PC-9 (cell line): ENCODE measurements around the gene ATP8B3. TPM values are rescaled to one million over a fixed set of nuclear protein-coding genes. Genes with fewer than 3 reads are reported as not detected.

Source experiments
- BruUV-seq: library from RNA; stranded (reverse); fragments of 400-500 nt; replicated peaks from 2 replicates; lab custom pipeline; 2021; lab: Mats Ljungman, UMichigan
- CTCF ChIA-PET: fragments of 300-600 bp; sonication (Branson Sonifier 250); formaldehyde crosslinking; loops from one replicate; lab custom pipeline; 2022; ENCODE audit warnings: antibody characterized with exemption; lab: Charles Lee
- POLR2A ChIA-PET: fragments of 300-600 bp; sonication (Branson Sonifier 250); formaldehyde crosslinking; loops from one replicate; lab custom pipeline; 2022; ENCODE audit warnings: antibody characterized with exemption; ENCODE audit not compliant: unreplicated experiment; lab: Charles Lee
- DNase-seq, 2 experiments: peaks; one replicate each; pipeline versions ENCODE4 v3.0.0 to v3.0.0-alpha.2; 2015 to 2022; ENCODE audit warnings: mixed read lengths in 1 of 2
- H2AFZ ChIP-seq: fragments of 200-600 bp; sonication (generic); 2 replicates; pipeline ENCODE4 v1.8.1; 2017; ENCODE audit warnings: antibody characterized with exemption
- H3F3A ChIP-seq: fragments of 200-600 bp; sonication (generic); 2 replicates; pipeline ENCODE4 v1.8.1; 2017; ENCODE audit warnings: antibody characterized with exemption, mild to moderate bottlenecking, low read depth; ENCODE audit not compliant: insufficient read depth
- H3K27ac ChIP-seq: fragments of 200-600 bp; sonication (generic); 2 replicates; pipeline ENCODE4 v1.6.1; 2016; ENCODE audit warnings: mixed run types
- H3K27me3 ChIP-seq: fragments of 200-600 bp; sonication (generic); 2 replicates; pipeline ENCODE4 v1.6.1; 2016; ENCODE audit warnings: low read depth, mixed run types; ENCODE audit not compliant: insufficient read depth
- H3K36me3 ChIP-seq: fragments of 200-600 bp; sonication (generic); 2 replicates; pipeline ENCODE4 v1.6.1; 2016; ENCODE audit warnings: low read depth, mixed run types
- H3K4me1 ChIP-seq: fragments of 200-600 bp; sonication (generic); replicated peaks from 2 replicates; pipeline ENCODE4 v1.6.1; 2016; ENCODE audit warnings: mixed run types; ENCODE audit not compliant: insufficient read depth
- H3K4me2 ChIP-seq: fragments of 200-600 bp; sonication (generic); 2 replicates; pipeline ENCODE4 v1.6.1; 2017; ENCODE audit warnings: mixed run types
- H3K4me3 ChIP-seq: fragments of 200-600 bp; sonication (generic); 2 replicates; pipeline ENCODE4 v1.6.1; 2016; ENCODE audit warnings: mixed run types
- H3K79me2 ChIP-seq: fragments of 200-600 bp; sonication (generic); 2 replicates; pipeline ENCODE4 v1.6.1; 2017; ENCODE audit warnings: low read depth, mixed run types
- H3K9me2 ChIP-seq: fragments of 200-600 bp; sonication (generic); 2 replicates; pipeline ENCODE4 v1.8.1; 2017; ENCODE audit warnings: mild to moderate bottlenecking; ENCODE audit not compliant: insufficient read depth
- H3K9me3 ChIP-seq: fragments of 200-600 bp; sonication (generic); 2 replicates; pipeline ENCODE4 v1.8.1; 2016; ENCODE audit warnings: low read depth; ENCODE audit not compliant: insufficient read depth
- H4K20me1 ChIP-seq: fragments of 200-600 bp; sonication (generic); 2 replicates; pipeline ENCODE4 v1.8.1; 2017; ENCODE audit not compliant: insufficient read depth
- EZH2 ChIP-seq: fragments of 200-600 bp; sonication (generic); IDR thresholded peaks from 2 replicates; pipeline ENCODE4 v1.8.0; 2017; ENCODE audit warnings: antibody characterized with exemption, low read depth
- intact Hi-C: fragments of 100-400 bp; cut with micrococcal nuclease; formaldehyde crosslinking; loops from one replicate; pipeline ENCODE4 v1.10.0; 2022; ENCODE audit not compliant: unreplicated experiment
- total RNA-seq: library from RNA; stranded (reverse); gene quantifications from 2 replicates; pipeline ENCODE4 v1.2.3, GENCODE V29; 2021
- TF ChIP-seq, protein P1 (sequence below): fragments of 200-600 bp; sonication (generic); conservative IDR thresholded peaks from 2 replicates; pipeline ENCODE4 v1.6.1; 2017; ENCODE audit warnings: mixed run types, antibody characterized with exemption, mild to moderate bottlenecking, moderate library complexity

Gene ATP8B3
- total RNA-seq, 1 experiment from 2014 or later: 8.3 TPM

DNA sequence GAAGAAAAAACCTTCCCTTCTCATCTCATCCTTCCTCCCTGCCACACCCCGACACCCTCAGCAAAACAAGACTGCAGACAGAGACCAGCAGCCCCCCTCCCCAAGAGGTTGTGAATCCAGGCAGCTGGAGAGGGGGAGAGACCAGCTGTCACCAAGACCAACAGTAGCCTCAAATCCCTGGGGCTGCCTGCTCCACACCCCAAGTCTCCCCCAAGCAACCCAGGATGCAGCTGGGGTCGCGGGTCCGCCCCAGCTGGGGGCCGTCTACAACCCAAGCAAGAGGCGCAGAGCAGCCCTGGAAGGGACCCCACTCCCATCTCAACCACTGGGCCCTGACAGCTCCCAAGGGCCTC, 44.2 kb upstream of the ATP8B3 start:
- Histone ChIP-seq H3F3A (peaks cover 8% of the 10 kb centered on the region; the same call in 1 of the 2 replicates), H3K27me3 (no peaks in the 10 kb centered on the region), H3K4me3 (no peak overlapping the region), H3K4me1 (peaks cover 20% of the 10 kb centered on the region), H3K9me3 (no peaks in the 10 kb centered on the region), H3K9me2 (no peaks in the 10 kb centered on the region), H3K27ac (no peak overlapping the region), H2AFZ (no peak overlapping the region), H4K20me1 (peaks cover 46% of the 10 kb centered on the region), H3K79me2 (peaks cover 73% of the 10 kb centered on the region), H3K4me2 (no peak overlapping the region), H3K36me3 (no peaks in the 10 kb centered on the region)
- CTCF ChIA-PET: no interaction called here
- no peak for TF ChIP-seq EZH2
- TF ChIP-seq, protein P1, sequence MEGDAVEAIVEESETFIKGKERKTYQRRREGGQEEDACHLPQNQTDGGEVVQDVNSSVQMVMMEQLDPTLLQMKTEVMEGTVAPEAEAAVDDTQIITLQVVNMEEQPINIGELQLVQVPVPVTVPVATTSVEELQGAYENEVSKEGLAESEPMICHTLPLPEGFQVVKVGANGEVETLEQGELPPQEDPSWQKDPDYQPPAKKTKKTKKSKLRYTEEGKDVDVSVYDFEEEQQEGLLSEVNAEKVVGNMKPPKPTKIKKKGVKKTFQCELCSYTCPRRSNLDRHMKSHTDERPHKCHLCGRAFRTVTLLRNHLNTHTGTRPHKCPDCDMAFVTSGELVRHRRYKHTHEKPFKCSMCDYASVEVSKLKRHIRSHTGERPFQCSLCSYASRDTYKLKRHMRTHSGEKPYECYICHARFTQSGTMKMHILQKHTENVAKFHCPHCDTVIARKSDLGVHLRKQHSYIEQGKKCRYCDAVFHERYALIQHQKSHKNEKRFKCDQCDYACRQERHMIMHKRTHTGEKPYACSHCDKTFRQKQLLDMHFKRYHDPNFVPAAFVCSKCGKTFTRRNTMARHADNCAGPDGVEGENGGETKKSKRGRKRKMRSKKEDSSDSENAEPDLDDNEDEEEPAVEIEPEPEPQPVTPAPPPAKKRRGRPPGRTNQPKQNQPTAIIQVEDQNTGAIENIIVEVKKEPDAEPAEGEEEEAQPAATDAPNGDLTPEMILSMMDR: no peak
- BruUV-seq: no TSS peak
- intact Hi-C loops: no loop called here
- no peak for DNase-seq
- POLR2A ChIA-PET: no interaction called here

DNA sequence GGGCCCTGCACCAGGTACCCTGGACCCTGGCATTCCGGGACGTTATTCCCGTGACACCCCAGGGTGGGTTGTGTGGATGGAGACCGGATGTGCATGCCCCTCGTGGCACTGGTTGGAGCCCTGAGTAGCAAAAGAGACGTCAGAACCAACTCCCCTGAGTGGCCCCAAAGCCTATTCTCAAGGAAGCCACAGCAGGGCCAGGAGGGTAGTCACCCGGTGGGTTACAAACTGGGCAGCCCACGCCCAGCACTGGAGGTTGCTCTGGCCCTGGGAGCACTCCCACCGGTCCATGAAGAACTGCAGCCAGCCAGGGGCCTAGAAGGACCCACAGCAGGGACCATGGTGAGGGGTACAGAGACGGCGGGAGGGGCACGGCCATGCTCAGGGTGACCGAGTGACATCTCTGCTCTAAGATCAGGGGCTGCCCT, 43.8 kb upstream of the ATP8B3 start:
- BruUV-seq: no TSS peak
- ChIA-PET POLR2A (no interaction called here), CTCF (no interaction called here)
- no peaks in the 10 kb centered on the region for H3K9me3 ChIP-seq
- intact Hi-C loops: no loop called here
- TF ChIP-seq, protein P1: no peak
- TF ChIP-seq EZH2: no peak
- H3K4me1 ChIP-seq: peaks cover 18% of the 10 kb centered on the region
- H3K9me2 ChIP-seq: no peaks in the 10 kb centered on the region
- no peak overlapping the region for H2AFZ ChIP-seq
- H3K4me2 ChIP-seq: peak overlapping the region; percentile 54
- H3K27me3 ChIP-seq: no peaks in the 10 kb centered on the region
- peaks cover 42% of the 10 kb centered on the region for H4K20me1 ChIP-seq
- H3F3A ChIP-seq: peaks cover 8% of the 10 kb centered on the region; the same call in 1 of the 2 replicates
- peaks cover 69% of the 10 kb centered on the region for H3K79me2 ChIP-seq
- no peak for DNase-seq
- peak overlapping the region; percentile 11; the same call in 1 of the 2 replicates for H3K4me3 ChIP-seq
- no peak overlapping the region for H3K27ac ChIP-seq
- no peaks in the 10 kb centered on the region for H3K36me3 ChIP-seq

DNA sequence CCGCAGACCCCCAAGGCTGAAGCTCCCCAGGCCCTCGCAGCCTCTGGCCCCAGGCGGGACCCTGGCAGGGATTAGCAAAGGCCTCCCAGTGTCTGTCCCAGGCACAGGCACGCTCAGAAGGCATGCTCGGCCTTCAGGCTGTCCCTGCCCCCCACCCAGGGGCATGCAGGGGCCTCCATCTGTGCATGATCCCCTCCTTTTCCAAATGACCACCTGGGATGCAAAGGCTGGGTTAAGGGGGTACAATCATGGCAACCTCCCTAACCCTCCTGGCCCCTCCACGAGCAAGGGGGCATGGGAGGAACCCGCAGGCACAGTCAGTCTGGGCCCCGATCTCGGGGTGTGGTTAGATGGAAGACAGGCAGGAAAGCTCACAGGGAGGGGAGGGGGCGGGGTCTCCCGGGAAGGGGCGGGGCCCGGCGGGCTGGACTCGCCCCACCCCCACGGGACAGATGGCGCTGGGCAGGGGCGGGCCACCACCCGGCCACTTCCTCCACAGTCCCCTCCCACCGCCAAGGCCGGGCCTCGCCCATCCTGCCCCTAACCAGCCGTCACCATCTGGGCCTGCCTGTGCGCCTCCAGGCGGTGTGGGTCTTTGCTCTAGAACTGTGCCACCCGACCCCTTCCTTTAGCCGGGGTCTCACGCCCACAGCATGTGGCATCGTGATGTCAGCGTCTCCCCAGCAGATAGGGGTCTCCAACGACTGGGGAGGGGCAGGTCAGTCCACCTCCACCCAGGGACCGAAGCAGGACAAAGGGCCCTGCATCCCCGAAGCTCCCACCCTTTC, 43.2 kb upstream of the ATP8B3 start:
- BruUV-seq: no TSS peak
- H3K27me3 ChIP-seq: no peaks in the 10 kb centered on the region
- H4K20me1 ChIP-seq: peaks cover 36% of the 10 kb centered on the region
- peak; percentile 54 to 80 for DNase-seq
- intact Hi-C loops: no loop called here
- no peak overlapping the region for H2AFZ ChIP-seq
- peaks cover 63% of the 10 kb centered on the region for H3K79me2 ChIP-seq
- no peak for TF ChIP-seq EZH2
- TF ChIP-seq, protein P1: no peak
- no peaks in the 10 kb centered on the region for H3K9me2 ChIP-seq
- ChIA-PET POLR2A (no interaction called here), CTCF (no interaction called here)
- H3K4me1 ChIP-seq: peaks cover 12% of the 10 kb centered on the region; the same call in 1 of the 2 replicates
- no peaks in the 10 kb centered on the region for H3K36me3 ChIP-seq
- peak overlapping the region; percentile 11; the same call in 1 of the 2 replicates for H3K4me3 ChIP-seq
- no peak overlapping the region for H3K27ac ChIP-seq
- no peaks in the 10 kb centered on the region for H3K9me3 ChIP-seq
- H3F3A ChIP-seq: peaks cover 8% of the 10 kb centered on the region; the same call in 1 of the 2 replicates
- peak overlapping the region; percentile 54 for H3K4me2 ChIP-seq
